ENCODE results near the gene LRIT3.
"Not testable (repeated sequence)": the region's sequence is repeated elsewhere in the genome, so short reads cannot be mapped to it uniquely, and the experiment has no call there.

LRIT3 gene

GRCh38 chr4:109864134-109864533 is 16.2 kb downstream of the LRIT3 start:
- no peak overlapping the region for H3K4me3 ChIP-seq (ENCODE audit: low read depth, low read length)
- in situ Hi-C loops (cut with HindIII; ENCODE audit: low sequenced_read_pairs): no loop called here
- no peak for DNase-seq (ENCODE audit: low read depth)
- no peak for TF ChIP-seq CTCF (IDR thresholded peaks at IDR 0.05; ENCODE audit: low read depth, low read length, missing control alignments)

- no peak for TF ChIP-seq CTCF (IDR thresholded peaks at IDR 0.05; ENCODE audit: low read depth, low read length, missing control alignments)
- in situ Hi-C loops (cut with HindIII; ENCODE audit: low sequenced_read_pairs): no loop called here
- no peak for DNase-seq (ENCODE audit: low read depth)
- no peak overlapping the region for H3K4me3 ChIP-seq (ENCODE audit: low read depth, low read length)
These were observed 22.2 kb downstream of the LRIT3 start for GRCh38 chr4:109870061-109870460.

- no peak for DNase-seq (ENCODE audit: low read depth)
- H3K4me3 ChIP-seq (ENCODE audit: low read depth, low read length): no peak overlapping the region
- no peak for TF ChIP-seq CTCF (IDR thresholded peaks at IDR 0.05; ENCODE audit: low read depth, low read length, missing control alignments)
- in situ Hi-C loops (cut with HindIII; ENCODE audit: low sequenced_read_pairs): no loop called here
These were observed 24.2 kb downstream of the LRIT3 start for GRCh38 chr4:109872065-109872464.

GRCh38 chr4:109872950-109873656 is 25.2 kb downstream of the LRIT3 start:
- in situ Hi-C loops (cut with HindIII; ENCODE audit: low sequenced_read_pairs): no loop called here
- no peak for TF ChIP-seq CTCF (IDR thresholded peaks at IDR 0.05; ENCODE audit: low read depth, low read length, missing control alignments)
- no peak for DNase-seq (ENCODE audit: low read depth)
- H3K4me3 ChIP-seq (ENCODE audit: low read depth, low read length): no peak overlapping the region

GRCh38 chr4:109873791-109874514 is 26.0 kb downstream of the LRIT3 start:
- no peak for DNase-seq (ENCODE audit: low read depth)
- no peak for TF ChIP-seq CTCF (IDR thresholded peaks at IDR 0.05; ENCODE audit: low read depth, low read length, missing control alignments)
- no peak overlapping the region for H3K4me3 ChIP-seq (ENCODE audit: low read depth, low read length)
- in situ Hi-C loops (cut with HindIII; ENCODE audit: low sequenced_read_pairs): no loop called here

DNA sequence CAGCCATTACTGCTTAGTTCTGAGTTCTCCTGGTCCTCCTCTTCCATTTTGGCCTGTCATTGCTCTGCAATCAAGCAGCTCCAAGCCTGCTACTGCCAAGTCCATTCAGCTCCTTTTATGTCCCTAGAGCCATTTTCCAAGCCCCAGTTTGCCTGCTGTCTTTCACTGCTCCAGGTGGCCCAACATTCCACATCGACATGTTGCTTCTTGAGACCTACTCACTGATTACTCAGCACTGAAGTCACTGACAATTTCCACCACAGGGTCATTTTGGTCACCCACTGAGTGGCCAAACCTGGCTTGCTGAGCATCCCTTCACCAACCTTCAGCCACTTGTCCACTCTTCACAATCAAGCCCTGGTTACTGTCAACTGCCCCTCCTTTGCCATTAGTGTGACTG is 27.2 kb downstream of the LRIT3 start:
- in situ Hi-C loops (cut with HindIII; ENCODE audit: low sequenced_read_pairs): no loop called here
- H3K4me3 ChIP-seq (ENCODE audit: low read depth, low read length): no peak overlapping the region
- DNase-seq (ENCODE audit: low read depth): no peak
- no peak for TF ChIP-seq CTCF (IDR thresholded peaks at IDR 0.05; ENCODE audit: low read depth, low read length, missing control alignments)

- in situ Hi-C loops (cut with HindIII; ENCODE audit: low sequenced_read_pairs); DNase-seq (ENCODE audit: low read depth): not testable (repeated sequence)
These were observed 27.6 kb downstream of the LRIT3 start for GRCh38 chr4:109875553-109875952.

More at GRCh38 chr4:109875553-109875952, 27.6 kb downstream of the LRIT3 start:
- H3K4me3 ChIP-seq (ENCODE audit: low read depth, low read length): not testable (repeated sequence)
